Body of pancreas (tissue), 4 donors: ENCODE results near the gene ZNF592. TPM values are rescaled to one million over a fixed set of nuclear protein-coding genes. Genes with fewer than 3 reads are reported as not detected.

Experiments
- ATAC-seq: fragments of 150-250 bp; one replicate; pipeline ENCODE4 v1.9.1; 2016
- DNase-seq, 4 donors: peaks; one replicate each; pipeline ENCODE4 v3.0.0-alpha.2; 2019
- H3K27ac ChIP-seq, 4 donors: fragments of 200-600 bp; sonication (generic); 1 replicate in 3 of 4; 2 replicates in 1 of 4; pipeline versions ENCODE4 v1.5.1 to v1.6.1; 2016 to 2019; ENCODE audit warnings: mild to moderate bottlenecking in 1 of 4, mixed read lengths in 1 of 4, moderate library complexity in 1 of 4
- H3K27me3 ChIP-seq, 2 donors: fragments of 200-600 bp; sonication (generic); one replicate each; pipeline ENCODE4 v1.6.0; 2016; ENCODE audit warnings: mild to moderate bottlenecking in 1 of 2
- H3K36me3 ChIP-seq, 2 donors: fragments of 200-600 bp; sonication (generic); replicated peaks in 1 of 2; 2 replicates each; pipeline ENCODE4 v1.5.1; 2016; ENCODE audit warnings: low read depth in 2 of 2; ENCODE audit not compliant: insufficient read depth in 1 of 2
- H3K4me1 ChIP-seq: fragments of 200-600 bp; sonication (generic); one replicate; pipeline ENCODE4 v1.6.0; 2016
- H3K4me3 ChIP-seq, 2 donors: fragments of 200-600 bp; sonication (generic); 1 replicate in 1 of 2; 2 replicates in 1 of 2; pipeline ENCODE4 v1.5.1; 2016 to 2019
- H3K9me3 ChIP-seq, 3 donors: fragments of 200-600 bp; sonication (generic); 1 replicate in 2 of 3; 2 replicates in 1 of 3; pipeline ENCODE4 v1.5.1; 2016
- POLR2A ChIP-seq, 3 donors: fragments of 450-650 bp; IDR thresholded peaks; one replicate each; pipeline ENCODE4 v1.6.1; 2016; ENCODE audit warnings: antibody characterized with exemption in 3 of 3, mild to moderate bottlenecking in 2 of 3
- WGBS, 2 donors: methylation state at CpG; one replicate each; pipeline ENCODE4 v1.1.5; 2017; 5-methylcytosine and 5-hydroxymethylcytosine counted together
- intact Hi-C: fragments of 100-400 bp; cut with DNase I; formaldehyde crosslinking; loops from one replicate; pipeline ENCODE4 v1.15.1; 2023
- total RNA-seq, 2 donors: library from RNA; depleted of rRNA; stranded (reverse); fragments of >200 nt; gene quantifications; one replicate each; pipeline ENCODE4 v1.1.0, GENCODE V29; 2016
- TF ChIP-seq, protein P1 (sequence below), 7 experiments: fragments of 450-650 bp in 4 of 7; fragments of 200-600 bp in 3 of 7; sonication (generic) in 3 of 7; IDR thresholded peaks; one replicate each; pipeline ENCODE4 v1.5.1; 2016 to 2019; ENCODE audit warnings: antibody characterized with exemption in 7 of 7

ZNF592 gene
- total RNA-seq, 2 donors from 2014 or later = 14.3 to 20.8 TPM

DNA sequence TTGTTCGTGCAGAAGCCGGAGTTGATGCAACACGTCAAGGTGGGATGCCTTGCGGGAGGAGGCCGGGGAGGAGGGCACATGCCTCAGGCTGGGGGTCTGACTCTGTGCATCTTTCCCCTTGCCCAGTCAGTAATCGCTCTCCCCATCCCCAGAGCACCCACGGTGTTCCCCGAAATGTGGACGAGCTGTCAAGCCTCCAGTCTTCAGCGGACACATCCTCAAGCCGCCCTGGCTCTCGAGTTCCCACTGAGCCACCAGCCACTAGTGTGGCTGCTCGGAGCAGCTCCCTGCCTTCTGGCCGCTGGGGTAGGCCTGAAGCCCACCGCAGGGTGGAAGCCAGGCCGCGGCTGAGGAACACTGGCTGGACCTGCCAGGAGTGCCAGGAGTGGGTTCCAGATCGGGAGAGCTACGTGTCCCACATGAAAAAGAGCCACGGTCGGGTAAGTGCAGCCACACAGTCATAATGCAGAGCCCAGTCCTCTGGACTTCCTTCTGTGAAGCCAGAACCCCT is 50.1 kb downstream of the ZNF592 start:
- DNase-seq (no peak), ATAC-seq (no peak)
- intact Hi-C loops = no loop called here
- no peak overlapping the region for H3K4me3 ChIP-seq
- H3K4me1 ChIP-seq = no peaks in the 10 kb centered on the region
- H3K36me3 ChIP-seq = peaks cover 17 to 47% of the 10 kb centered on the region in 2 donors
- H3K27me3 ChIP-seq = no peaks in the 10 kb centered on the region
- no peak overlapping the region for H3K27ac ChIP-seq
- 95% methylated on average over 19 to 20 of the region's 21 CpGs for WGBS, 2 donors
- no peaks in the 10 kb centered on the region for H3K9me3 ChIP-seq
- TF ChIP-seq POLR2A (IDR thresholded peaks at IDR 0.05) = no peak
- TF ChIP-seq, protein P1, sequence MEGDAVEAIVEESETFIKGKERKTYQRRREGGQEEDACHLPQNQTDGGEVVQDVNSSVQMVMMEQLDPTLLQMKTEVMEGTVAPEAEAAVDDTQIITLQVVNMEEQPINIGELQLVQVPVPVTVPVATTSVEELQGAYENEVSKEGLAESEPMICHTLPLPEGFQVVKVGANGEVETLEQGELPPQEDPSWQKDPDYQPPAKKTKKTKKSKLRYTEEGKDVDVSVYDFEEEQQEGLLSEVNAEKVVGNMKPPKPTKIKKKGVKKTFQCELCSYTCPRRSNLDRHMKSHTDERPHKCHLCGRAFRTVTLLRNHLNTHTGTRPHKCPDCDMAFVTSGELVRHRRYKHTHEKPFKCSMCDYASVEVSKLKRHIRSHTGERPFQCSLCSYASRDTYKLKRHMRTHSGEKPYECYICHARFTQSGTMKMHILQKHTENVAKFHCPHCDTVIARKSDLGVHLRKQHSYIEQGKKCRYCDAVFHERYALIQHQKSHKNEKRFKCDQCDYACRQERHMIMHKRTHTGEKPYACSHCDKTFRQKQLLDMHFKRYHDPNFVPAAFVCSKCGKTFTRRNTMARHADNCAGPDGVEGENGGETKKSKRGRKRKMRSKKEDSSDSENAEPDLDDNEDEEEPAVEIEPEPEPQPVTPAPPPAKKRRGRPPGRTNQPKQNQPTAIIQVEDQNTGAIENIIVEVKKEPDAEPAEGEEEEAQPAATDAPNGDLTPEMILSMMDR (IDR thresholded peaks at IDR 0.05) = no peak

DNA sequence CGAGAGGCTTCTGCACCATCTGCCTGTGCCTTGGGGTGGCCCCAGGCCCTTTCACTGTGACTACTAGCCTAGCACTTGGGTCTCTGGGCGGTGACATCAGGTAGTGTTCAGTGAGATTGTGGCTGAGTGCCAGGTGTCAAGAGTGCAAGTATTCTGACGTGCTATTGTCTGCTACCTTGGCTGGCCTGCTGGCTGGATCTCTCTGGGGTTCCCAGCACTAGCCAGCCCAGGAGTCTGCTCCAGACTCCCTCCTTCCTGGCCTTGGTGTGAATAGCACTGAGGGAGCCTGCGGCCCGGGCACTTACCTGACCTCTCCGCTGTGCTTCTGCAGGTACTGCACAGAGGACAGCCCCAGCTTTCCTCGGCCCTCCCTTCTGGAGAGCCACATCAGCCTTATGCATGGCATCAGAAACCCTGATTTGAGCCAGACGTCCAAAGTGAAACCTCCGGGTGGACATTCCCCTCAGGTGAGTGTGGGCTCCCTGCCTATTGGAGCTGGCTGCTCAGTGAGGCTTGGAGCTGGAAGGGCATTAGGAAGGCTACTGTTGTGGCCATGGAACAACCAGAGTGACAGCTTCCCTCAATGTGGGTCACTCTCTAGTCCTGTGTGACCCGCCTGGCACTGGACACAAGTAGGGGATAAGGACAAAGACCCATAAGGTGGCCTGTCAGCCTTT is 51.3 kb downstream of the ZNF592 start:
- Histone ChIP-seq H3K9me3 (no peaks in the 10 kb centered on the region), H3K27me3 (no peaks in the 10 kb centered on the region), H3K4me3 (no peak overlapping the region), H3K27ac (no peak overlapping the region), H3K4me1 (no peaks in the 10 kb centered on the region), H3K36me3 (peaks cover 17 to 45% of the 10 kb centered on the region in 2 donors)
- TF ChIP-seq, protein P1 (IDR thresholded peaks at IDR 0.05) = no peak
- no peak for TF ChIP-seq POLR2A (IDR thresholded peaks at IDR 0.05)
- intact Hi-C loops = no loop called here
- DNase-seq (no peak), ATAC-seq (no peak)
- WGBS, 2 donors = 84 to 95% methylated on average over 7 to 9 of the region's 10 CpGs

DNA sequence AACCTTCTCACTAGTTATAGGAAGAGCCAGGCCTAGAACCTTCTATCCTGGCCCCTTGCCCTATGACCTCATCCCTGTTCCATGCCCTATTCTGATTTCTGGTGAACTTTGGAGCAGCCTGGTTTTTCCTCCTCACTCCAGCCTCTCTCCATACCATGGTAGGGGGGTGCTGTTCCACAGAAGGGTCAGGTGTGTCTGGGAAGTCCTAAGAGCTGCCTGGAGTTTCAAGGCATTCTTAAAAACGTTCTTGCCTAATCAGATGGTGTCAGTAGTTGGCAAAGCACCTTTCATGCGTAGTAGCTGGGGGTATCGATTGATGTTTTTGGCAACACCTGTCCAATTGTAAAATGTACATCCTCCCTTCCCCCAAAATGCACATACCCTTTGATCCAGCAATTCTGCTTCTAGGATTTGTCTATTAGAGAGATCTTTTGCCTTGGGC is 52.0 kb downstream of the ZNF592 start:
- no peak for ATAC-seq
- TF ChIP-seq POLR2A (IDR thresholded peaks at IDR 0.05) = no peak
- TF ChIP-seq, protein P1 (IDR thresholded peaks at IDR 0.05) = no peak
- intact Hi-C loops = no loop called here
- Histone ChIP-seq H3K27ac (no peak overlapping the region), H3K36me3 (peaks cover 17 to 49% of the 10 kb centered on the region in 2 donors), H3K27me3 (no peaks in the 10 kb centered on the region), H3K4me1 (no peaks in the 10 kb centered on the region), H3K9me3 (no peaks in the 10 kb centered on the region), H3K4me3 (no peak overlapping the region)
- 75 to 86% methylated on average over 3 of the region's 3 CpGs for WGBS, 2 donors
- no peak for DNase-seq

DNA sequence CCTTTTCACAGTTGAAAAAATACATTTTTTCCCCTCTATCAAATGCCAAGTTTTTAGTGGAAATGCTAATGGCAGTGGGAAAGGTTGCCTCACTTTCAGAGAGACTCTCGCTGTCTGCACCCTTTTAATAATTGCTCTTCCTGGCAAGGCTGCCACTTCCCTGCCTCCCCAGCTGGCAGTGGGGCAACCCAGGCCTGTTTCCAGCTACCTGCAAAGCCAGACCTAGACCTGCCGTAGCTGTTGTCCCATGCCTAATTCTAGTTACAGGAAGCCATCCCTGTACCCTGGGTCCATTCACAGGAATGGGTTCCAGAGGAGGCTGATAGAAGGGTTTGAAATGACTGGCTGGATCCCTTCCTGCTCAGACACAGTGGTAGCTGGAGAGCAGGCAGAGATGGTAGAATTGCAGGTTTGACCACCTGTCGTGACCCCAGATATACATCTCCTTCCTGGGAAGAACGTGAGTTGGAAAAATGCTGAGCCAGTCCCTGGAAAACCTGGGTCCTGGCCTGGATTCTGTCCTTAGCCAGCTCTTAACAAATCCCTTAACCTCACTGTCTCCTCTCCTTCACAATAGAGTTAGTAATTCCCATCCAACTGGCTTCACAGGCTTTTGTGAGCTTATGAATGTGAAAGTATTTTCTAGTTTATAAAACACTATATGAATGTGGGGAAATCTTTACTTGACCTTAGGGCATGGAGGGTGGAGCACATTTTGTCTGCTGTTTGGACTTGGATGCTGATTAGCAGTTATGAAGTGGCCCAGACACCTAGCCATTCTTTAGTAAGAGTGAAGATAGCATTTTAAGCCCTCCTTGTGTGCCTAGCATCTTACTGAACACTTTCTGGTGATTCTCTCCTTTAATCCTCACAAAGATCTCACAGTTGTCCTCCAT is 55.9 kb downstream of the ZNF592 start:
- H3K27ac ChIP-seq = no peak overlapping the region
- 41 to 60% methylated on average over 4 of the region's 4 CpGs for WGBS, 2 donors
- TF ChIP-seq, protein P1 (IDR thresholded peaks at IDR 0.05) = no peak
- no peak for TF ChIP-seq POLR2A (IDR thresholded peaks at IDR 0.05)
- no peak overlapping the region for H3K4me3 ChIP-seq
- DNase-seq (no peak), ATAC-seq (no peak)
- no peaks in the 10 kb centered on the region for H3K9me3 ChIP-seq
- H3K27me3 ChIP-seq = no peaks in the 10 kb centered on the region
- peaks cover under 1 to 32% of the 10 kb centered on the region in 2 donors for H3K36me3 ChIP-seq
- H3K4me1 ChIP-seq = no peaks in the 10 kb centered on the region
- intact Hi-C loops = no loop called here
